ENCODE measurements around the gene AGPAT4. TPM values are rescaled to one million over a fixed set of nuclear protein-coding genes. Genes with fewer than 3 reads are reported as not detected.
"Not testable (repeated sequence)": the region's sequence is repeated elsewhere in the genome, so short reads cannot be mapped to it uniquely, and the experiment has no call there.

Gene AGPAT4
- total RNA-seq, 1 experiment from 2014 or later, result 3.6 TPM

DNA sequence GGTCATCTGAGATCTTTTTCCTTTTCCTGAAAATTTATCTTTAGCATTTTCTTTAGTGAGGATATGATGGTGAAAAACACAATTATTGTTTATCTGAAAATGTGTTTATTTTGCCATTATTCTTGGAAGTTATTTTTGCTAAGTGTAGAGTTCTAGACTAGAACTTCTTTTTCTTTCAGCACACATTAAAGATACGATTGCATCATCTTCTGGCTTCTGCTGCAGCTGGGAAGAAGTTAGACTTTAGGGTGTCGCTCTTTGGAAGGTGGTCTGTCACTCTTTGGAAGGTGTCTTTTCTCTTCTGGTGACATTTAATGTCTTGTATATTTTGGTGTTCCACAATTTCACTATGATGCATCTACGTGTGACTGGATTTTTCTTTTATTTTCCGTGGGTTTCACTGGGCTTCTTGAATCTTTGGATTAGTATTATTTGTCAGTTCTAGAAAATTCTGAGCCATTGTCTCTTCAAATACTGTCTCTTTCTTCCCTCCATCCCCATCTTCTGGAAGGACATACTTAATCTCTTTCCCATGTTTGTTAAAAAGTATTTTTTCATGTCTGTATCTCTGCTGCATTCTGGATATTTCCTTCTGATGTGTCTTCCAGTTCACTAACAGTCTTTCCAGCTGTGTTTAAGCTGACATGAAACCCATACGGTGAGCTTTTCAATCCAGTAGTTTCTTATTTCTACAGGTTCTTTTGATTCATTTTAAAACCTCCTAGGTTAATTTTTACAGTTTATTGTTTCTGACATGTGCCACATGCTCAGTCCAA is 81.0 kb downstream of the AGPAT4 start:
- DNase-seq (ENCODE audit: low read depth), result no peak
- in situ Hi-C loops (cut with HindIII; ENCODE audit: low pct_unique_long_range_greater_than_20kb, low sequenced_read_pairs), result no loop called here

- in situ Hi-C loops (cut with HindIII; ENCODE audit: low pct_unique_long_range_greater_than_20kb, low sequenced_read_pairs), result no loop called here
Measured at GRCh38 chr6:161191671-161192070, 82.2 kb downstream of the AGPAT4 start.

DNA sequence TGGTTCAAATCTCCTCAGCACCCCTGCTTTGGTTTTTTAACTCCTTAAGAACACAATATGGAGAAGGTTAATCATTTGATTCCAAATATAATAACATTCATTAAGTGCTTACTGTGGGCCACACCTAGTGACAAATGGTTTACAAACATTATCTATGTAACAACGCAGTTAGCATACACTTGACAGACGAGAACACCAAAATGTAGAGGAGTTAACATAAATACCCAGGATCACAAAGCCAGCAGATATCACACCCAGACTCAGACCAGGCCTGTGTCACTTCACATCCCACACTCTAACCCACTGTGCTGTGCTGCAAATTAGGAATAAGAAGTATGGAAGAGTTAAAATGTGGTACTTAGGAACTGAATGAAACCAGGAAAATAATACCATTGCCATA is 82.9 kb downstream of the AGPAT4 start:
- in situ Hi-C loops (cut with HindIII; ENCODE audit: low pct_unique_long_range_greater_than_20kb, low sequenced_read_pairs), result no loop called here

More at GRCh38 chr6:161191671-161192070, 82.2 kb downstream of the AGPAT4 start:
- no peak for DNase-seq (ENCODE audit: low read depth)

DNA sequence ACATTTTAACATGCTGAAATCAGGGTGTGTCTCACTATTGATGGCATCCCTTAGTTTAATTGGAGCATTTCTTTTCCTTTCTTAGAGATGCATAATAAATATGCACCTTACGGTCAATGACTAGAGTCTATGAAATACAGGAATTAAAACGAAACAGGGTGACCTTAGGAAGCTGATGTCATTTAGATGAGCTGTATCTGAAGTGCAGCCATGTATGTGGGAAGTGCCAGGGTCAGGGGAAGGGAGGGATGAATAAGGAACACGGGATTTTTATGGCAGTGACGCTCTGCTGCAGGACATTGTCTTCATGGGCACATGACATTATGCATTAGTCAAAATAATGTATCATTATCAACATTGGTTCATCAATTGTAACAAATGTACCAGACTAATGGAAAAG is 84.0 kb downstream of the AGPAT4 start:
- in situ Hi-C loops (cut with HindIII; ENCODE audit: low pct_unique_long_range_greater_than_20kb, low sequenced_read_pairs), result no loop called here
- DNase-seq (ENCODE audit: low read depth), result peak; percentile 65

More for the DNA sequence above, 82.9 kb downstream of the AGPAT4 start:
- no peak for DNase-seq (ENCODE audit: low read depth)

- in situ Hi-C loops (cut with HindIII; ENCODE audit: low pct_unique_long_range_greater_than_20kb, low sequenced_read_pairs), result no loop called here
- peak; percentile 18 for DNase-seq (ENCODE audit: low read depth)
Measured at GRCh38 chr6:161188547-161189465, 85.1 kb downstream of the AGPAT4 start.

DNA sequence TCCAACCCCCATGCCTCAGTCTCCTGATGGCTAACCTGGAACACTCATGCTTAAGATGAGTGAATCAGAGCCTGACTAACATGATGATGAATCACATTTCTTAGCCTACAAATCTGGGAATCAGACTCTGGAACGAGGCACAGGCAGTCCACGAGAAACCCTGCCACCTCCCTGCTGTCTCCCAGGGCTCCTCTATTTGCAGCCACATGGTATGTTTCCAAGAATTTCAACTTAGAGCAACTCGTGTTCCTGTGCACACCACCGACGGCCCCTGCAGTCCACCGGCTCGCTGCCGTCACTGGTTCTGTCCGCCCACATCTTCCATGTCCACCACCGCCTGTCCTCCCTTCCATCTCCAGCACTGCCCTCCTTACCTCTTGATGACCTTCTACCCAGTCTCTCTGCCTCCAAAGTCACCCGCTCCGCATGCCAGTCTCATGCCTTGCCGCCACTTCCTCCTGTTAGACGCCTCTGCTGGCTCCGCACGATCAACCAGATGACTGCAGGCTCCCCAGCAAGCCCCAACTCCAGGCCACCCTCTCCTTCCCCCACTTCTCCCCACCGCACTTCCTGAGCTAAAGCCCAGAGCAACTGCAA is 87.6 kb downstream of the AGPAT4 start:
- DNase-seq (ENCODE audit: low read depth), result peak; percentile 94
- in situ Hi-C loops (cut with HindIII; ENCODE audit: low pct_unique_long_range_greater_than_20kb, low sequenced_read_pairs), result no loop called here

GRCh38 chr6:161181121-161181520 is 92.7 kb downstream of the AGPAT4 start:
- in situ Hi-C loops (cut with HindIII; ENCODE audit: low pct_unique_long_range_greater_than_20kb, low sequenced_read_pairs), result no loop called here
- DNase-seq (ENCODE audit: low read depth), result no peak

DNA sequence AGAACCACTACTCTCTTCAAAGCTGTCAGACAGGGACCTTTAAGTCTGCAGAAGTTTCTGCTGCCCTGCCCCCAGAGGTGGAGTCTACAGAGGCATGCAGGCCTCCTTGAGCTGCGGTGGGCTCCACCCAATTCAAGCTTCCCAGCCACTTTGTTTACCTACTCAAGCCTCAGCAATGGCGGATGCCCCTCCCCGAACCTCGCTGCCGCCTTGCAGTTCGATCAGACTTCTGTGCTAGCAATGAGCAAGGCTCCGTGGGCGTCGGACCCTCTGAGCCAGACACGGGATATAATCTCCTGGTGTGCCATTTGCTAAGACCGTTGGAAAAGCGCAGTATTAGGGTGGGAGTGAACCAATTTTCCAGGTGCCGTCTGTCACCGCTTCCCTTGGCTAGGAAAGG is 95.7 kb downstream of the AGPAT4 start:
- DNase-seq (ENCODE audit: low read depth); in situ Hi-C loops (cut with HindIII; ENCODE audit: low pct_unique_long_range_greater_than_20kb, low sequenced_read_pairs): not testable (repeated sequence)

DNA sequence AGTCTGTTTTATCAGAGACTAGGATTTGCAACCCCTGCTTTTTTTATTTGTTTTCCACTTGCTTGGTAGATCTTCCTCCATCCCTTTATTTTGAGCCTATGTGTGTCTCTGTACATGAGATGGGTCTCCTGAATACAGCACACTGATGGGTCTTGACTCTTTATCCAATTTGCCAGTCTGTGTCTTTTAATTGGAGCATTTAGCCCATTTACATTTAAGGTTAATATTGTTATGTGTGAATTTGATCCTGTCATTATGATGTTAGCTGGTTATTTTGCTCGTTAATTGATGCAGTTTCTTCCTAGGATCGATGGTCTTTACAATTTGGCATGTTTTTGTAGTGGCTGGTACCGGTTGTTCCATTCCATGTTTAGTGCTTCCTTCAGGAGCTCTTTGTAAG is 97.4 kb downstream of the AGPAT4 start:
- DNase-seq (ENCODE audit: low read depth); in situ Hi-C loops (cut with HindIII; ENCODE audit: low pct_unique_long_range_greater_than_20kb, low sequenced_read_pairs): not testable (repeated sequence)

DNA sequence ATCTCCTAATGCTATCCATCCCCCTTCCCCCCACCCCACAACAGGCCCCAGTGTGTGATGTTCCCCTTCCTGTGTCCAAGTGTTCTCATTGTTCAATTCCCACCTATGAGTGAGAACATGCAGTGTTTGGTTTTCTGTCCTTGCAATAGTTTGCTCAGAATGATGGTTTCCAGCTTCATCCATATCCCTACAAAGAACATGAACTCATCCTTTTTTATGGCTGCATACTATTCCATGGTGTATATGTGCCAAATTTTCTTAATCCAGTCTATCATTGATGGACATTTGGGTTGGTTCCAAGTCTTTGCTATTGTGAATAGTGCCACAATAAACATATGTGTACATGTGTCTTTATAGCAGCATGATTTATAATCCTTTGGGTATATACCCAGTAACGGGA is 101.1 kb downstream of the AGPAT4 start:
- DNase-seq (ENCODE audit: low read depth); in situ Hi-C loops (cut with HindIII; ENCODE audit: low pct_unique_long_range_greater_than_20kb, low sequenced_read_pairs): not testable (repeated sequence)

GRCh38 chr6:161171207-161171606 is 102.7 kb downstream of the AGPAT4 start:
- no peak for DNase-seq (ENCODE audit: low read depth)
- in situ Hi-C loops (cut with HindIII; ENCODE audit: low pct_unique_long_range_greater_than_20kb, low sequenced_read_pairs), result no loop called here

- DNase-seq (ENCODE audit: low read depth), result peak; percentile 24
Measured at GRCh38 chr6:161169696-161170095, 104.2 kb downstream of the AGPAT4 start.

DNA sequence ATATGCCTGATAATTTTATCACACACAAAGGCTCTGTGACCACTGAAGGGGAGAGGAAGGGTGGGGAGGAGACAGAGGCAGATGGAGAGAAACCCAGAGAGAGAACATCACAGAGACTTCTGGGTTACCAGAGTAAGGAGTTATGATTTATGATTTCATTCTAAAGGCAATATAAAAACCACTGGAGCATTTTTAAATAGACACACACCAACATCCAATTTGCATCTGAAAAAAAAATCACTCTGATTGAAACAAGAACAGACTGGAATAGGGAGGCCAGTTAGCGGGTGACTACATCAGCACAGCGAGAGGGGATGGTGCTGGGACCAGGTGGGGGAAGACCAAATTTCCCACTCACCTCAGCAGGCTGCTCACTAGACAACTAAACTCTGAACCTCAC is 104.8 kb downstream of the AGPAT4 start:
- no peak for DNase-seq (ENCODE audit: low read depth)
- in situ Hi-C loops (cut with HindIII; ENCODE audit: low pct_unique_long_range_greater_than_20kb, low sequenced_read_pairs), result no loop called here

More at GRCh38 chr6:161169696-161170095, 104.2 kb downstream of the AGPAT4 start:
- in situ Hi-C loops (cut with HindIII; ENCODE audit: low pct_unique_long_range_greater_than_20kb, low sequenced_read_pairs), result no loop called here

GRCh38 chr6:161168281-161168891 is 105.5 kb downstream of the AGPAT4 start:
- peak; percentile 84 for DNase-seq (ENCODE audit: low read depth)
- in situ Hi-C loops (cut with HindIII; ENCODE audit: low pct_unique_long_range_greater_than_20kb, low sequenced_read_pairs), result no loop called here

GRCh38 chr6:161166677-161167076 is 107.2 kb downstream of the AGPAT4 start:
- in situ Hi-C loops (cut with HindIII; ENCODE audit: low pct_unique_long_range_greater_than_20kb, low sequenced_read_pairs), result no loop called here

DNA sequence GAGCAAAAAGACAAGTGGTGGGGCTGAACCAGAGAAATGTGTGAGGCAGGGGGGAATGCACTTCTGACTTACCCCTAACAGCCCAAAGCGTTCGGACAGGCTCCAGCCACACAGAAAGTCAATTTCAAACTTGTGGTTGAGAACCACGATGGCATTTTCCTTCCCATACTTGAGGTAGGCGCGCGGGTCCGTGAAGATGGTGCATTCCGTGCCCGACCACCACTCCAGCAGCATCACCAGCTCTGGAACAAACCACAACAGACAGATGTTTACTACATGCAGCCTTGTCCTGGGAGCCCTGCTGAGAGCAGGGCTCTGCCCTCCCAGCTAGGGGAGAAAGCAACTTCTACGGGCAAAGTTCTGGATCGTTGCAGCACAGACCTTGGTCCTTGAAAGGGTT is 107.7 kb downstream of the AGPAT4 start:
- in situ Hi-C loops (cut with HindIII; ENCODE audit: low pct_unique_long_range_greater_than_20kb, low sequenced_read_pairs), result no loop called here
- no peak for DNase-seq (ENCODE audit: low read depth)

More at GRCh38 chr6:161166677-161167076, 107.2 kb downstream of the AGPAT4 start:
- DNase-seq (ENCODE audit: low read depth), result no peak

- in situ Hi-C loops (cut with HindIII; ENCODE audit: low pct_unique_long_range_greater_than_20kb, low sequenced_read_pairs), result no loop called here
- no peak for DNase-seq (ENCODE audit: low read depth)
Measured at GRCh38 chr6:161164182-161164625, 109.7 kb downstream of the AGPAT4 start.

DNA sequence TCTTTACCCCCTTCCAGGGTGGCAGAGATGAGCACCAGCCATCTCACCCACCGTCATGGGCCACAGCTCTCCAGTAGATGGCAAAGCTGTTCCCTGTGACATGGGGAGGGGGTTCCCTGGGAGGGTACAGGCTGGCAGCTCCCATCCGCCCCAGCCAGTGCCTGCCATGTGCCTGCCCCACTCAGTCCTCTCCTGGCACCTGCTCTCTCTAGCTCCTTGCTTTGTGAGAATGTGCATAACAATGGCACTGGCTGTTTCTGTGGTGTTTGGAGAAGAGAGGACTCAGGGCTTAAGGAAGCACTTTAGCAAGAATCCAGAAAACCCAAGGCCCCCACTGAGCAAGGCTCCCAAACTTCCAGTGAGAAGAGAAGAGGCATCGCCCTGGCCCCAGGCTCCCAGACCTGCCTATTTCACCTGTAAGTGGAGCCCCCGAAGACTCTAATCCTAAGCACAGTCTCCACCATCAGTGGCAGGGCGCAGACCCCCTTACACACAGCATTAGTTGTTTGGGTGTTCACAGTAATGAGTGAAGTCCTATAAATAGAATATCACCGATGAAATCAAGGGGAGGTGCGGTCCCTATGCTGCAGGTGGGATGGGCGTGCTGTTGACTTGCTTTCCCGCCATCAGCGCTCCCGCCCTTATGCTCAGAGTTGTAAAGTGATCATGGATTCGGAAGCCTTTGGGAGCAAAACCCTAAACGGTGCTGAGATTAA is 110.2 kb downstream of the AGPAT4 start:
- in situ Hi-C loops (cut with HindIII; ENCODE audit: low pct_unique_long_range_greater_than_20kb, low sequenced_read_pairs), result no loop called here
- no peak for DNase-seq (ENCODE audit: low read depth)

Measured in Caki2 (cell line).